GM18951 (cell line): Measurements from ENCODE around the gene ATP5MC2.
"Not testable (repeated sequence)": the region's sequence is repeated elsewhere in the genome, so short reads cannot be mapped to it uniquely, and the experiment has no call there.

Experiments
- POLR2A ChIP-seq: IDR thresholded peaks from 4 replicates; pipeline ENCODE4 v1.6.1; 2011; ENCODE audit warnings: mild to moderate bottlenecking; ENCODE audit not compliant: insufficient read length, insufficient read depth; ENCODE audit errors: extremely low read depth
- in situ Hi-C: fragments of 300-500 bp; cut with MboI; formaldehyde crosslinking; loops from one replicate; pipeline ENCODE4 v1.12.0; 2022; ENCODE audit warnings: low sequenced_read_pairs, mixed read lengths, inconsistent platforms; ENCODE audit not compliant: unreplicated experiment

The ATP5MC2 gene

DNA sequence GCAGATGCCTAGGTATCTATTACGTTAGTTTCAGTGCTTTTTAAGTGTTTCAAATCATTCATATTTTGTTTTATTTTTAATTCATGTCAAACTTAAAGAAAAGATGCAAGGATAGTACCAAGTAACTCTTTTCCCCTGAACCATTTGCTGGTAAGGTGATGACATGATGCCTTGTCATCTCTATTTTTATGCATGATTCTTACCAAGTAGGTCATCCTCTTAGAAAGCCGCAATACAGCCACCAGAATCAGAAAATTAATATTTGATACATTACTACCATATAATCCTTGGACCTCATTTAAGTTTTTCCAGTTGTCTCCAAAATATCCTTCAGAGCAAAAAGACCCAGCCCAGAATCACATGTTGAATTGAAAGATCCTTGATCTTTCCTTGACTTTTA lies 22.3 kb downstream of the ATP5MC2 start:
- no peak for TF ChIP-seq POLR2A
- in situ Hi-C loops, result no loop called here

DNA sequence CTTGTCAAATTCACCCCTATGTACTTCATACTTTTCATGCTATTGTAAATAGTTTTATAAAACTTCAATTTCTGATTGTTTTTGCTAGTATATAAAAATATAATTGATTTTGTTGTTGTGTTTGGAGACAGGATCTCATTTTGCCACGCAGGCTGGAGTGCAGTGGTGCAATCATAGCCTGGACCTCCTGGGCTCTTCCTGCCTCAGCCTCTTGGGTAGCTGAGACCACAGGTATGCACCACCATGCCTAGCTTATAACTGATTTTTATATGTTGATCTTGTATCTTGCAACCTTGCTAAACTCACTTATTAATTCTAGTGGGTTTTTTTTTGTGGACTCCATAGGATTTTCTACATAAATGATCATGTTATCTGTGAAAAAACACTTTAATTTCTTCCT lies 23.5 kb downstream of the ATP5MC2 start:
- TF ChIP-seq POLR2A, result no peak
- in situ Hi-C loops, result no loop called here

DNA sequence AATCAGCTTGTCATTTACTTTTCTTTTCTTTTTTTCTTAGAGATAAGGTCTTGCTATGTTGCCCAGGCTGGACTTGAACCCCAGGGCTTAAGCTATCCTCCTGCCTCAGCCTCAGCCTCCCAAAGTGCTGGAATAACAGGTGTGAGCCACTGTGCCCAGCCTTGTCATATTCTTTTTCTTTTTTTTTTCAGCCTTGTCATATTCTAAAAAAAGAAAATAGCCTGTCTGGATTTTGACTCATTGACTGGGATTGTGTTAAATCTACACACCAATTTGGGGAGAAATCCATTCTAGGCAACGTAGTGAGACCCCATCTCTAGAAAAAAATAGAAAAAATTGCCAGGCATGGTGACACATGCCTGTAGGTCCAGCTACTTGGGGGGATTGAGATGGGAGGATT lies 24.1 kb downstream of the ATP5MC2 start:
- no peak for TF ChIP-seq POLR2A
- in situ Hi-C loops, result no loop called here

DNA sequence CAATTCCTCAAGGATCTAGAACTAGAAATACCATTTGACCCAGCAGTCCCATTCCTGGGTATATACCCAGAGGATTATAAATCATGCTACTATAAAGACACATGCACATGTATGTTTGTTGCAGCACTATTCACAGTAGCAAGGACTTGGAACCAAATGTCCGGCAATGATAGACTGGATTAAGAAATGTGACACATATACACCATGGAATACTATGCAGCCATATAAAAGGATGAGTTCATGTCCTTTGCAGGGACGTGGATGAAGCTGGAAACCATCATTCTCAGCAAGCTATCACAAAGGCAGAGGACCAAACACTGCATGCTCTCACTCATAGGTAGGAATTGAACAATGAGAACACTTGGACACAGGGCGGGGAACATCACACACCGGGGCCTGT lies 29.6 kb downstream of the ATP5MC2 start:
- in situ Hi-C loops, result not testable (repeated sequence)

DNA sequence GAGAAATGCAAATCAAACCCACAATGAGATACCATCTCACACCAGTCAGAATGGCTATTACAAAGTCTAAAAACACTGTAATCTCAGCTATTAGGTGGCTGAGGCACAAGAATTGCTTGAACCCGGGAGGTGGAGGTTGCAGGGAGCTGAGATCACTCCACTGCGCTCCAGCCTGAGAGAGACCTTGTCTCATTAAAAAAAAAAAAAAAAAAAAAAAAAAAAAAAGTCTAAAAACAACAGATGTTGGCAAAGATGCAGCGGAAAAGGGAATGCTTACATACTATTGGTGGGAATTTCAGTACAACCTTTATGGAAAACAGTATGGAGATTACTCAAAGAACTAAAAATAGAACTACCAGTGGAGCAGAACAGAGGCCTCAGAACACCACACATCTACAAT lies 30.7 kb downstream of the ATP5MC2 start:
- no peak for TF ChIP-seq POLR2A
- in situ Hi-C loops, result no loop called here

DNA sequence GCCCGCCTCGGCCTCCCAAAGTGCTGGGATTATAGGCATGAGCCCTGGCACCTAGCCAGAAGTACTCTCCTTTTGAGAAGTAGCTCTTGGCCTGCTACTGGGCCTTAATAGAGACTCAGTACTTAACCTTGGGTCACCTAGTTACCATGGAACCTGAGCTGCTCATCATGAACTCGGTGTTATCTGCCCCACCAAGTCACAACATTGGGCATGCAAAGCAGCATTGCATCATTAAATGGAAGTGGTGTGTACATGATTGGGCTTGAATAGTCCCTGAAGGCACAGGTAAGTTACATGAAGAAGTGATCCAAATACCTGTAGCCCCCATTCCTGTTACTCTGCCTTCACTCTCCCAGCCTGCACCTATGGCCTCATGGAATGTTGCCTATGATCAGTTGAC lies 31.8 kb downstream of the ATP5MC2 start:
- in situ Hi-C loops, result no loop called here
- no peak for TF ChIP-seq POLR2A

DNA sequence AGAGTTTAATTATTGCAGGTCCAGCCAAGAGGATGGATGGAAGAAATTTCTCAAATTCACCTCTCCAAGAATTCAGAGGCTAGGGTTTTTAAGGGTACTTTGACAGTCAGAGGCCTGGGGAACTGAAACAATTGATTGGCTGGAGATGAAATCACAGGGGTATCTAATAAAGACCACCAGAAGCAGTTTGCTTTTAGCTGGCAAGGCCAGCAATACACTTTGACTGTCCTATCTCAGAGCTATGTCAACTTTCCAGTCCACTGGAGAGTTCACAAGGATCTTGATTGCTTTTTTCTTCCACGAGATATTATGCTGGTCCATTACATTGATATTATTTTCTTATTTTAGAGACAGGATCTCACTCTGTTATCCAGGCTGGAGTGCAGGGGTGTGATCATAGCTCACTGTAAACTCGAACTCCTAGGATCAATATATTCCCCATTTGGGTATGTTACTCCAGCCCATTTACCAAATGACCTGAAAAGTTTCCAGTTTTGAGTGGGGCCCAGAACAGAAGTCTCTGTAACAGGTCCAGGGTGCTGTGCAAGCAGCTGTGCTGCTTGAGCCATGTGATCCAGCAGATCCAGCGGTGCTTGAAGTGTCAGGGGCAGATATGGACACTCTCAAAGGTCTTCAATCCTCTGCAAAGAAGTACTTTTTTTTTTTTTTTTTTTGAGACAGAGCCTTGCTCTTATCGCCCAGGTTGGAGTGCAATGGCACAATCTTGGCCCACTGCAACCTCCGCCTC lies 32.5 kb downstream of the ATP5MC2 start:
- no peak for TF ChIP-seq POLR2A
- in situ Hi-C loops, result no loop called here

DNA sequence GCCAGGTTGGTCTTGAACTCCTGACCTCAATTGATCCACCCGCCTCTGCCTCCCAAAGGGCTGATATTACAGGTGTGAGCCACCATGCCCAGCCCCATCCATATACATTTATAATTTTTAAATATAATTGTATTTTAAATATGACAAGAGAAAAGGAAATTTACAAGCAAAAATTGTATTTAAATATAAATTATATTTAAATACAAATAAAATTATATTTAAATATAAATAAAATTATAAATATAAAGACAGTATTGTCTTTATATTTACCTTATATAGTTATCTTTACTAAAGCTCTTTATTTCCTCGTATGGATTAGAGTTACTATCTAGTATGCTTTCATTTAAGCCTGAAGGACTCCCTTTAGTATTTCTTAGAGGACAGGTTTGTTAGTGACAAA lies 37.8 kb downstream of the ATP5MC2 start:
- no peak for TF ChIP-seq POLR2A
- in situ Hi-C loops, result no loop called here

DNA sequence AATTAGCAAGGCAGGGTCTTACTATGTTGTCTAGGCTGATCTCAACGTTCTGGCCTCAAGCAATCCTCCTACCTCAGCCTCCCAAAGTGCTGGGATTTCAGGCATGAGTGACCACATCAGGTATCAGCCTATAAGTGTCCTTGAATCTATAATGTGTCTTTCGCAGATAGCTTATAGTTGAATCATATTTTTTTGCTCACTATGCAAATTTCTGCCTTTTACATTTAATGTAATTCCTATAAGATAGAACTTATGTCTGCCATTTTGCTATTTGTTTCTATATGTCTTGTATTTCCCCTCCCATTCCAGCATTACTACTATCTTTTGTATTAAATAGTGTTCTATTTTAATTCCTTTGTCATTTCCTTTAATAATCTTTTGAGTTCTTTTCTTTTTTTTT lies 39.2 kb downstream of the ATP5MC2 start:
- in situ Hi-C loops, result no loop called here
- TF ChIP-seq POLR2A, result no peak

DNA sequence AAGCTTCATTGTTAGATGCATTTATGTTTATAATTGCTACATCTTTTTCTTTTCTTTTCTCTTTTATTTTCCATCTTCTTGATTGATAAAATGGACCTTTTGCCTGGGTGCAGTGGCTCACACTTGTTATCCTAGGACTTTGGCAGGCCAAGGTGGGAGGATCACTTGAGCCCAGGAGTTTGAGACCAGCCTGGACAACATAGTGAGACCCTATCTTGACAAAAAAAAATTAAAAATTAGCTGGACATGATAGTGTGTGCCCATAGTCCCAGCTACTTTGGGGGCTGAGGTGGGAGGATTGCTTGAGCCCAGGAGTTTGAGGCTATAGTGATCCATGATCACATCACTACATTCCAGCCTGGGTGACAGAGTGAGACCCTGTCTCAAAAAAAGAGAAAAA lies 40.2 kb downstream of the ATP5MC2 start:
- in situ Hi-C loops, result not testable (repeated sequence)

DNA sequence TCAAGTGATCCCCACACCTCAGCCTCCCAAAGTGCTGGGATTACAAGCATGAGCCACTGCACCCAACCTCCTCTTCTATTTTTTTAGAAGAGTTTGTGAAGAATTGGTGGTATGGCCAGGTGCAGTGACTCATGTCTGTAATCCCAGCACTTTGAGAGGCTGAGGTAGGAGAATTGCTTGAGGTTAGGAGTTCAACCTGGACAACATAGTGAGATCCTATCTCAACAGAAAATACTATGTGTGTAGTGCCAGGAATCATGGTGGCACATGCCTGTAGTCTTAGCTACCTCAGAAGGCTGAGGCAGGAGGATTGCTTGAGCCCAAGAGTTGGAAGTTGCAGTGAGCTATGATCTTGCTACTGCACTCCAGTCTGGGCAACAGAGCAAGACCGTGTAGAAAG lies 44.2 kb downstream of the ATP5MC2 start:
- no peak for TF ChIP-seq POLR2A
- in situ Hi-C loops, result no loop called here

DNA sequence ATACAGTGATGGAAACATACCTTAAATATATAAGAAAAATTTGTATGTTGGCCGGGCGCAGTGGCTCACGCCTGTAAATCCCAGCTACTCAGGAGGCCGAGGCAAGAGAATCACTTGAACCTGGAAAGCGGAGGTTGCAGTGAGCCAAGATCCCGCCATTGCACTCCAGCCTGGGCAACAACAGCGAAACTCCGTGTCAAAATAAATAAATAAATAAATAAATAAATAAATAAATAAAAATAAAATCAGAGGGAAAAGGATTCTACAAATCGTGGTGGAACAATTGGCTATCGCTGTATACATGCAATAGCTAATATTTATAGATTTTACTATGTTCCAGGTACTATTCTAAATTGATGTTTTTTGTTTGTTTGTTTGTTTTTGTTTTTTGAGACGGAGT lies 48.0 kb downstream of the ATP5MC2 start:
- in situ Hi-C loops, result no loop called here
- no peak for TF ChIP-seq POLR2A

DNA sequence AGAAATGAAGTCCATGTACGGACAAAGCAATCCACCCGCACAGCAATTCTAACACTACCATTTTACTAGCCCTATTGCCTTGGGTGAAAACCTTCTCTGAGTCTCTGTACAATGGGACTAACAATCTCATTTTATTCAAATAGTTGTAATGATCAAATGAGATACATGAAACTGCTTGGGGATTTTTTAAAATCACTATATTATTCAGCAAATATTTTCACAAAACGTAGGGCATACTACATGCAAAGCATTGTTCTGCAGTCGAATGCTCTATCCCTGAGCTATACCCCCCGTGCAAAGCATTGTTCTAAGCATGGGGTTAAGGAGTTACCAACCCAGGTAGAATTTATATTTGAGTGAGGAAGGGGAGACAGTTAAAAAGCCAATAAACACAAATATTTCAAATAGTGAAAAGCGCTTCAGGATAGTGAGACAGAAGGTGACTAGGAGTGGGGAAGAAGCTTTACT lies 49.1 kb downstream of the ATP5MC2 start:
- no peak for TF ChIP-seq POLR2A
- in situ Hi-C loops, result no loop called here

DNA sequence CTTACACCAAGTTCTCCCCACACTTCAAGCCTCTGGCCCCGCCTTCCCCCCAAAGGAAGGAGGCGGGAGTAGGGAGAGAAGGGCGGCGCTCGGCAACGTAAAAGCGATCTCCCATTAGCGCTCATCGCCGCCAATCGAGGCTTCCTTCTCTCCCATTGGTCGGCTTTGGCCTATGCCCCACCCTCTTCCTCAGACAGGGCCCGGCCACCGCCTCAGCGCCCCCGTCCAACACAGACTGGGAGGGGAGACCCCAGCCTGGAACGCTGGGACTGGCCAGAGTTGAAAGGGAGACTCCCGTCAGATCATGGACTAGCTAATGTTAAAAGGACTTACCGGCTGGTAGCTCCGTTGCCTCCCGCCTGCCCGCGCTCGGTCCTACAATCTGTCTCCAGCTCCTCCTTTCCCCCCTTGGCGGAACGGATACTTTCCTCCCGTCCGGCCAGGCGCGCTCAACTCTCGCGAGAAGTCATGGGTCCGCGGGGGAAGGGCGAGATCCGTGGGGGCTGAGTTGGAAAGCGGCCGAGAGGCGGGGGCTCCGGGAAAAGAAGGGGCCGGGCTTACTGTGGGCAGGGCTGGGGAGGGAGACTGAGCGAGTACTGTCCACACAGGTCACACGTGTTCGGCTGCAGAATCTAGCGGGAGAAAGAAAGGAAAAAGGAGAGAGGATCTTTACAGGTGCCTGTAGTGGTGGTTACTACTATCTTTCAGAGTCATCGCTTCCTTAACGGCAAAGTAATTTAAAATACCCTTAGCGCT lies 49.8 kb downstream of the ATP5MC2 start, which contains the start of gene ATF7:
ATF7 (minus strand) TSS at position 437 of the 756 bp plus-strand sequence. CDS start 25,382 bp downstream, outside the sequence.
- TF ChIP-seq POLR2A, result peak; percentile 68
- in situ Hi-C loops, result no loop called here
